ENCODE measurements around the gene ZNF217.
"Not testable (repeated sequence)": the region's sequence is repeated elsewhere in the genome, so short reads cannot be mapped to it uniquely, and the experiment has no call there.

Gene ZNF217

GRCh38 chr20:53559816-53560215 lies 33.8 kb downstream of the ZNF217 start:
- DNase-seq (ENCODE audit: insufficient read length) (no peak), FAIRE-seq (no peak)
- TF ChIP-seq TAF1 (IDR thresholded peaks at IDR 0.05; ENCODE audit: borderline replicate concordance, low read depth, low read length) = no peak
- TF ChIP-seq POLR2A (IDR thresholded peaks at IDR 0.05; ENCODE audit: low read depth, low read length) = no peak
- TF ChIP-seq POLR2AphosphoS5 (IDR thresholded peaks at IDR 0.05; ENCODE audit: low read depth, low read length) = no peak

- TF ChIP-seq POLR2A (IDR thresholded peaks at IDR 0.05; ENCODE audit: low read depth, low read length) (no peak), TAF1 (IDR thresholded peaks at IDR 0.05; ENCODE audit: borderline replicate concordance, low read depth, low read length) (no peak), POLR2AphosphoS5 (IDR thresholded peaks at IDR 0.05; ENCODE audit: low read depth, low read length) (no peak)
- DNase-seq (ENCODE audit: insufficient read length) (no peak), FAIRE-seq (no peak)
These were observed 36.5 kb downstream of the ZNF217 start for GRCh38 chr20:53557130-53557529.

GRCh38 chr20:53556267-53556897 lies 37.3 kb downstream of the ZNF217 start:
- DNase-seq (ENCODE audit: insufficient read length) (no peak), FAIRE-seq (no peak)
- TF ChIP-seq POLR2A (IDR thresholded peaks at IDR 0.05; ENCODE audit: low read depth, low read length) (no peak), TAF1 (IDR thresholded peaks at IDR 0.05; ENCODE audit: borderline replicate concordance, low read depth, low read length) (no peak), POLR2AphosphoS5 (IDR thresholded peaks at IDR 0.05; ENCODE audit: low read depth, low read length) (no peak)

GRCh38 chr20:53555816-53556215 lies 37.8 kb downstream of the ZNF217 start:
- DNase-seq (ENCODE audit: insufficient read length) (no peak), FAIRE-seq (no peak)
- TF ChIP-seq POLR2AphosphoS5 (IDR thresholded peaks at IDR 0.05; ENCODE audit: low read depth, low read length) = no peak
- no peak for TF ChIP-seq TAF1 (IDR thresholded peaks at IDR 0.05; ENCODE audit: borderline replicate concordance, low read depth, low read length)
- no peak for TF ChIP-seq POLR2A (IDR thresholded peaks at IDR 0.05; ENCODE audit: low read depth, low read length)

GRCh38 chr20:53555081-53555480 lies 38.6 kb downstream of the ZNF217 start:
- no peak for DNase-seq (ENCODE audit: insufficient read length)
- no peak for FAIRE-seq
- TF ChIP-seq TAF1 (IDR thresholded peaks at IDR 0.05; ENCODE audit: borderline replicate concordance, low read depth, low read length) (no peak), POLR2A (IDR thresholded peaks at IDR 0.05; ENCODE audit: low read depth, low read length) (no peak)

- DNase-seq (ENCODE audit: insufficient read length); FAIRE-seq: not testable (repeated sequence)
These were observed 41.1 kb downstream of the ZNF217 start for GRCh38 chr20:53552572-53552893.

GRCh38 chr20:53551719-53552571 lies 41.7 kb downstream of the ZNF217 start:
- FAIRE-seq; DNase-seq (ENCODE audit: insufficient read length): not testable (repeated sequence)

GRCh38 chr20:53550280-53551187 lies 43.1 kb downstream of the ZNF217 start:
- DNase-seq (ENCODE audit: insufficient read length) (no peak), FAIRE-seq (no peak)
- no peak for TF ChIP-seq POLR2A (IDR thresholded peaks at IDR 0.05; ENCODE audit: low read depth, low read length)
- TF ChIP-seq POLR2AphosphoS5 (IDR thresholded peaks at IDR 0.05; ENCODE audit: low read depth, low read length) = no peak
- no peak for TF ChIP-seq TAF1 (IDR thresholded peaks at IDR 0.05; ENCODE audit: borderline replicate concordance, low read depth, low read length)

- TF ChIP-seq TAF1 (IDR thresholded peaks at IDR 0.05; ENCODE audit: borderline replicate concordance, low read depth, low read length) (no peak), POLR2AphosphoS5 (IDR thresholded peaks at IDR 0.05; ENCODE audit: low read depth, low read length) (no peak), POLR2A (IDR thresholded peaks at IDR 0.05; ENCODE audit: low read depth, low read length) (no peak)
- FAIRE-seq (no peak), DNase-seq (ENCODE audit: insufficient read length) (peak; percentile 17)
These were observed 45.9 kb downstream of the ZNF217 start for GRCh38 chr20:53547664-53548239.

GRCh38 chr20:53539516-53539915 lies 54.1 kb downstream of the ZNF217 start:
- FAIRE-seq (no peak), DNase-seq (ENCODE audit: insufficient read length) (no peak)
- TF ChIP-seq TAF1 (IDR thresholded peaks at IDR 0.05; ENCODE audit: borderline replicate concordance, low read depth, low read length) (no peak), POLR2A (IDR thresholded peaks at IDR 0.05; ENCODE audit: low read depth, low read length) (no peak)

- not testable (repeated sequence) for DNase-seq (ENCODE audit: insufficient read length); FAIRE-seq
These were observed 57.3 kb downstream of the ZNF217 start for GRCh38 chr20:53536382-53536781.

GRCh38 chr20:53535878-53536277 lies 57.8 kb downstream of the ZNF217 start:
- FAIRE-seq (no peak), DNase-seq (ENCODE audit: insufficient read length) (no peak)
- TF ChIP-seq POLR2A (IDR thresholded peaks at IDR 0.05; ENCODE audit: low read depth, low read length) = no peak
- TF ChIP-seq TAF1 (IDR thresholded peaks at IDR 0.05; ENCODE audit: borderline replicate concordance, low read depth, low read length) = no peak
- TF ChIP-seq POLR2AphosphoS5 (IDR thresholded peaks at IDR 0.05; ENCODE audit: low read depth, low read length) = no peak
